ES-I3 (cell line): ENCODE results near the gene FAM222A.

ENCODE experiments used
- H3K36me3 ChIP-seq: 2 replicates; pipeline ENCODE4 v1.6.1; 2013; ENCODE audit warnings: mild to moderate bottlenecking, low read length, control low read depth, moderate library complexity; ENCODE audit not compliant: insufficient read depth
- H3K4me1 ChIP-seq: 2 replicates; pipeline ENCODE4 v1.6.1; 2013; ENCODE audit warnings: mild to moderate bottlenecking, control low read depth, low read length; ENCODE audit not compliant: insufficient read depth
- H3K9ac ChIP-seq: 2 replicates; pipeline ENCODE4 v1.6.1; 2013; ENCODE audit warnings: low read depth, mild to moderate bottlenecking, low read length, moderate library complexity
- H3K9me3 ChIP-seq: 2 replicates; pipeline ENCODE4 v1.6.1; 2013; ENCODE audit warnings: mild to moderate bottlenecking, low read length, moderate library complexity; ENCODE audit not compliant: control insufficient read depth, insufficient read depth

Gene FAM222A

GRCh38 chr12:109815225-109815624 lies 101.6 kb downstream of the FAM222A start:
- H3K9me3 ChIP-seq = no peaks in the 10 kb centered on the region
- H3K9ac ChIP-seq = no peak overlapping the region
- H3K36me3 ChIP-seq = no peaks in the 10 kb centered on the region
- H3K4me1 ChIP-seq = no peaks in the 10 kb centered on the region; the same call in 1 of the 2 replicates

GRCh38 chr12:109815757-109816617 lies 102.4 kb downstream of the FAM222A start:
- Histone ChIP-seq H3K9me3 (no peaks in the 10 kb centered on the region), H3K36me3 (no peaks in the 10 kb centered on the region), H3K4me1 (no peaks in the 10 kb centered on the region; the same call in 1 of the 2 replicates), H3K9ac (no peak overlapping the region)

GRCh38 chr12:109816870-109817269 lies 103.2 kb downstream of the FAM222A start:
- H3K9me3 ChIP-seq = no peaks in the 10 kb centered on the region
- H3K4me1 ChIP-seq = peaks cover 2% of the 10 kb centered on the region; the same call in 1 of the 2 replicates
- no peak overlapping the region for H3K9ac ChIP-seq
- no peaks in the 10 kb centered on the region for H3K36me3 ChIP-seq

GRCh38 chr12:109817627-109818231 lies 104.1 kb downstream of the FAM222A start:
- H3K36me3 ChIP-seq = no peaks in the 10 kb centered on the region
- H3K9me3 ChIP-seq = no peaks in the 10 kb centered on the region
- no peak overlapping the region for H3K9ac ChIP-seq
- peaks cover 9% of the 10 kb centered on the region; the same call in 1 of the 2 replicates for H3K4me1 ChIP-seq

GRCh38 chr12:109818253-109818652 lies 104.6 kb downstream of the FAM222A start:
- H3K4me1 ChIP-seq = peaks cover 13% of the 10 kb centered on the region; the same call in 1 of the 2 replicates
- H3K9ac ChIP-seq = no peak overlapping the region
- H3K9me3 ChIP-seq = no peaks in the 10 kb centered on the region
- H3K36me3 ChIP-seq = no peaks in the 10 kb centered on the region

- Histone ChIP-seq H3K9me3 (no peaks in the 10 kb centered on the region), H3K4me1 (peaks cover 13% of the 10 kb centered on the region; the same call in 1 of the 2 replicates), H3K36me3 (no peaks in the 10 kb centered on the region), H3K9ac (no peak overlapping the region)
Observed at GRCh38 chr12:109818905-109819500, 105.4 kb downstream of the FAM222A start.
